MCF 10A (cell line): Measurements from ENCODE around the gene LMLN. TPM values are rescaled to one million over a fixed set of nuclear protein-coding genes. Genes with fewer than 3 reads are reported as not detected.
"Not testable (repeated sequence)": the region's sequence is repeated elsewhere in the genome, so short reads cannot be mapped to it uniquely, and the experiment has no call there.

Experiments used
- BruUV-seq: library from RNA; stranded (reverse); fragments of 400-500 nt; replicated peaks from 2 replicates; lab custom pipeline; 2021; lab: Mats Ljungman, UMichigan
- CTCF ChIA-PET: fragments of 300-600 bp; sonication (Branson Sonifier 250); formaldehyde crosslinking; extraction: SDS; loops from one replicate; lab custom pipeline; 2021; ENCODE audit warnings: antibody characterized with exemption, inconsistent platforms; lab: Yijun Ruan, JAX
- POLR2A ChIA-PET: fragments of 300-600, 350-650 bp; sonication (Branson Sonifier 250); formaldehyde crosslinking; extraction: SDS; loops from one replicate; lab custom pipeline; 2020; ENCODE audit warnings: antibody characterized with exemption, inconsistent platforms; lab: Yijun Ruan, JAX
- DNase-seq: peaks from one replicate; pipeline ENCODE4 v3.0.0-alpha.2; 2018; ENCODE audit not compliant: unreplicated experiment
- H3K27ac Mint-ChIP-seq: one replicate; pipeline ENCODE4 v1.8.0; 2022; ENCODE audit warnings: mild to moderate bottlenecking, low read depth, mixed read lengths; ENCODE audit not compliant: unreplicated experiment
- H3K27me3 Mint-ChIP-seq: one replicate; pipeline ENCODE4 v1.8.0; 2022; ENCODE audit warnings: mixed read lengths; ENCODE audit not compliant: insufficient read depth, unreplicated experiment
- H3K36me3 Mint-ChIP-seq: one replicate; pipeline ENCODE4 v1.8.0; 2022; ENCODE audit warnings: mild to moderate bottlenecking, moderate library complexity, mixed read lengths; ENCODE audit not compliant: insufficient read depth, unreplicated experiment
- H3K4me1 Mint-ChIP-seq: one replicate; pipeline ENCODE4 v1.8.0; 2022; ENCODE audit warnings: mixed read lengths; ENCODE audit not compliant: insufficient read depth, unreplicated experiment
- H3K4me3 Mint-ChIP-seq: one replicate; pipeline ENCODE4 v1.8.0; 2022; ENCODE audit warnings: mild to moderate bottlenecking, moderate library complexity, mixed read lengths; ENCODE audit not compliant: unreplicated experiment
- H3K9me3 Mint-ChIP-seq: one replicate; pipeline ENCODE4 v1.8.0; 2022; ENCODE audit warnings: mixed read lengths; ENCODE audit not compliant: unreplicated experiment
- intact Hi-C: fragments of 100-400 bp; cut with micrococcal nuclease; formaldehyde crosslinking; loops from 2 replicates; pipeline ENCODE4 v1.14.1; 2022
- total RNA-seq: library from RNA; stranded (reverse); gene quantifications from 2 replicates; pipeline ENCODE4 v1.2.3, GENCODE V29; 2022
- TF ChIP-seq, protein P1 (sequence below): fragments of 200-600 bp; IDR thresholded peaks from one replicate; pipeline ENCODE4 v1.8.0; 2022; ENCODE audit warnings: antibody characterized with exemption, mild to moderate bottlenecking; ENCODE audit not compliant: unreplicated experiment

The LMLN gene
- total RNA-seq, 1 experiment from 2014 or later: 8.0 TPM

DNA sequence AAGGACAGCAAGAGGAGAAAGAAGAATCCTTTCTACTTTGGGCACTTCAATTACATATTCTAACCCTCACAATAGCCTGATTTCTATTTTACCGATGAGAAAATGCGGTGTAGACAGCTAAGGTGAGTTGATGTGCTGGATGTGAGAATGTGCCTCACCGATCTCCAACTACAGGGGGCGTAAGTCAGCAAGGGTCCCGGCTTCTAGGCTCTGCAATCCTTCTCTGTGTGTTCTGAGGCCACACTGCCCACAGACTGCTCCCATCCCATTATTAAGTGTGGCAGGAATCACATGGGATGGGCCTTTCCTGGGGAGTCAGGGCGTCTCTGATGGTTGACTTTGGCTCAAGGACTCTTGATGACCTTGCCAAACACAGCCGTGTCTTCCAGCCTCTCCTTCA lies 33.6 kb upstream of the LMLN start:
- intact Hi-C loops: no loop called here
- no peaks in the 10 kb centered on the region for H3K4me1 Mint-ChIP-seq
- no peak overlapping the region for H3K27ac Mint-ChIP-seq
- H3K4me3 Mint-ChIP-seq: no peak overlapping the region
- ChIA-PET POLR2A (no interaction called here), CTCF (interaction anchor here (1.1 kb wide), 1 partner anchor 17 kb away, joined by 5 read pairs; no protein-coding TSS in a partner anchor)
- H3K36me3 Mint-ChIP-seq: no peaks in the 10 kb centered on the region
- TF ChIP-seq, protein P1, sequence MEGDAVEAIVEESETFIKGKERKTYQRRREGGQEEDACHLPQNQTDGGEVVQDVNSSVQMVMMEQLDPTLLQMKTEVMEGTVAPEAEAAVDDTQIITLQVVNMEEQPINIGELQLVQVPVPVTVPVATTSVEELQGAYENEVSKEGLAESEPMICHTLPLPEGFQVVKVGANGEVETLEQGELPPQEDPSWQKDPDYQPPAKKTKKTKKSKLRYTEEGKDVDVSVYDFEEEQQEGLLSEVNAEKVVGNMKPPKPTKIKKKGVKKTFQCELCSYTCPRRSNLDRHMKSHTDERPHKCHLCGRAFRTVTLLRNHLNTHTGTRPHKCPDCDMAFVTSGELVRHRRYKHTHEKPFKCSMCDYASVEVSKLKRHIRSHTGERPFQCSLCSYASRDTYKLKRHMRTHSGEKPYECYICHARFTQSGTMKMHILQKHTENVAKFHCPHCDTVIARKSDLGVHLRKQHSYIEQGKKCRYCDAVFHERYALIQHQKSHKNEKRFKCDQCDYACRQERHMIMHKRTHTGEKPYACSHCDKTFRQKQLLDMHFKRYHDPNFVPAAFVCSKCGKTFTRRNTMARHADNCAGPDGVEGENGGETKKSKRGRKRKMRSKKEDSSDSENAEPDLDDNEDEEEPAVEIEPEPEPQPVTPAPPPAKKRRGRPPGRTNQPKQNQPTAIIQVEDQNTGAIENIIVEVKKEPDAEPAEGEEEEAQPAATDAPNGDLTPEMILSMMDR: no peak
- H3K27me3 Mint-ChIP-seq: no peaks in the 10 kb centered on the region
- H3K9me3 Mint-ChIP-seq: no peaks in the 10 kb centered on the region
- no peak for DNase-seq
- no TSS peak for BruUV-seq

DNA sequence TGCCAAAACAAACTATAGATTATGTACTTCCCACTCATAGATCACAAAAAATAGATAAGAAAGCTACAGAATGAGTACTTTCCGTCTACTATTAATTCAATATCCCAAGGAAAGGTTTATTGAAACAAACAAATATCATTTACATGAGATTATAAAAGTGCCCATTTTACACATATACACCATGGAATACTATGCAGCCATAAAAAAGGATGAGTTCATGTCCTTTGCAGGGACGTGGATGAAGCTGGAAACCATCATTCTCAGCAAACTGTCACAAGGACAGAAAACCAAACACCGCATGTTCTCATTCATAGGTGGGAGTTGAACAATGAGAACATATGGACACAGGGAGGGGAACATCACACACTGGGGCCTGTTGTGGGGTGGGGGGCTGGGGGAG lies 32.4 kb upstream of the LMLN start:
- H3K4me3 Mint-ChIP-seq, H3K27ac Mint-ChIP-seq, H3K27me3 Mint-ChIP-seq, DNase-seq, POLR2A ChIA-PET, H3K4me1 Mint-ChIP-seq, intact Hi-C loops, H3K36me3 Mint-ChIP-seq, H3K9me3 Mint-ChIP-seq, BruUV-seq: not testable (repeated sequence)
- CTCF ChIA-PET: interaction anchor here (0.6 kb wide), 1 partner anchor 145 kb away, joined by 3 read pairs; no protein-coding TSS in a partner anchor

DNA sequence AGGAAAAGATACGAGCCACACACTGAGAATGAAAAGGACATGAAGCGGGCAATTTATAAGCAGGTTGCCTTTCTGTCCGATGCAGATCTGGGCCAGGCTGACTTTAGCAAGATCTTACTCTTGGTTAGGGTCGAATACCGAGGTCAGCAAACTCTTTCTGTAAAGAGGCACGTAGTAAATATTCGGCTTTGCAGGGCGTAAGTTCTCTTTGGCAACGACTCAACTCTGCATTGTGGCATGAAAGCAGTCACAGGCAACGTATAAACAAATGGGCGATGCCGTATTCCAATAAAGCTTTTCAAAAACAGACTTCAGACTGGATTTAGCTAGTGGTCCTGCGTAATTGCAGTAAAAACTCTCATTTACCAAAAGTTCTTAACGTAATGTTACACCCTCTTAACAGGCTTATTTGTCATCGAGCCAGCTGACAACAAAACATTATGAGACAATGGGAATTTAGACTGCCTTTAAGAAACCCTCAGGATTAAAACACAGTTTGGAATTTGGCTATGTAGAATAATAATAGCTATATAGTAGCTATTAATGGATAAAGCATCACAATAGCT lies 23.1 kb upstream of the LMLN start:
- intact Hi-C loops: no loop called here
- ChIA-PET CTCF (interaction anchor here (1.0 kb wide), 2 partner anchors 30 to 31 kb away, joined by 3 read pairs; no protein-coding TSS in a partner anchor), POLR2A (no interaction called here)
- Mint-ChIP-seq H3K36me3 (no peaks in the 10 kb centered on the region), H3K9me3 (no peaks in the 10 kb centered on the region), H3K27ac (no peak overlapping the region), H3K4me3 (no peak overlapping the region), H3K4me1 (no peaks in the 10 kb centered on the region), H3K27me3 (no peaks in the 10 kb centered on the region)
- no peak for DNase-seq
- BruUV-seq: no TSS peak
- TF ChIP-seq, protein P1: no peak

DNA sequence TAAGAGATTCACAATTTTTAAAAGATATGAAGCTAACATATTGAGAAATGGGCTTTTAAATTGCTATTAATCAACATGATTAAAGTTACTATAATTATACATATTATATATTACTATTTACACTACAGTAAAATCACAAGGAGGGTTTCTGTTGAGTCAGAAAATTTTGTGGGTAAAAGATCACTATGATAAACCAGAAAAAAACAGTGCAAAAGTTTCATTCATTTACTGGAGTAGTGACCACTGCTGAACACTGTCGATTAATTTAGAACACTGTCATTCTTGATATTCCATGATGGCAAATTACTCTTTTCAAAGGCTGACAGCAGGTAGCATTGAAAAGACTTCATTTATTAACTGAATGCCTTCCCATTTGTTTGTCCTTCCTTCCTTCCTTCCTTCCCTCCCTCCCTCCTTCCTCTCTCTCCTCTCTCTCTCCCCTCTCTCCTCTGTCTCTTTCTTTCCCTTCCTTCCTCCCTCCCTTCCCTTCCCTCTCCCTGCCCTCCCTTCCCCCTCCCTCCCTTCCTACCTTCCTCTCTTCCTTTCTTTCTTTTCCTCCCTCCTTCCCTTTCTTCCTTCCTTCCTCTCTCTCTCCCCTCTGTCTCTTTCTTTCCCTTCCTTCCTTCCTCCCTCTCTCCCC lies 19.2 kb upstream of the LMLN start:
- DNase-seq: no peak
- no peaks in the 10 kb centered on the region for H3K9me3 Mint-ChIP-seq
- no peaks in the 10 kb centered on the region for H3K27me3 Mint-ChIP-seq
- H3K4me3 Mint-ChIP-seq: no peak overlapping the region
- POLR2A ChIA-PET: interaction anchor here (0.6 kb wide), 1 partner anchor 32 kb away, joined by 4 read pairs; no protein-coding TSS in a partner anchor
- intact Hi-C loops: no loop called here
- BruUV-seq: no TSS peak
- TF ChIP-seq, protein P1: no peak
- CTCF ChIA-PET: no interaction called here
- H3K4me1 Mint-ChIP-seq: no peaks in the 10 kb centered on the region
- H3K36me3 Mint-ChIP-seq: peaks cover 5% of the 10 kb centered on the region
- no peak overlapping the region for H3K27ac Mint-ChIP-seq
